Measurements from ENCODE around the gene HENMT1. TPM values are rescaled to one million over a fixed set of nuclear protein-coding genes. Genes with fewer than 3 reads are reported as not detected.
"Not testable (repeated sequence)": the region's sequence is repeated elsewhere in the genome, so short reads cannot be mapped to it uniquely, and the experiment has no call there.

Gene HENMT1
- total RNA-seq, 1 donor from 2014 or later, result 1.3 TPM

- DNase-seq (ENCODE audit: low read depth, low spot score), result no peak
Observed at GRCh38 chr1:108671143-108671542, 10.2 kb upstream of the HENMT1 start.

- no peak for DNase-seq (ENCODE audit: low read depth, low spot score)
Observed at GRCh38 chr1:108670131-108670773, 9.4 kb upstream of the HENMT1 start.

GRCh38 chr1:108669679-108670078 is 8.8 kb upstream of the HENMT1 start:
- DNase-seq (ENCODE audit: low read depth, low spot score), result no peak

GRCh38 chr1:108668777-108669176 is 7.9 kb upstream of the HENMT1 start:
- DNase-seq (ENCODE audit: low read depth, low spot score), result no peak

GRCh38 chr1:108667422-108667821 is 6.5 kb upstream of the HENMT1 start:
- DNase-seq (ENCODE audit: low read depth, low spot score), result not testable (repeated sequence)

GRCh38 chr1:108665771-108666170 is 4.9 kb upstream of the HENMT1 start:
- no peak for DNase-seq (ENCODE audit: low read depth, low spot score)

- DNase-seq (ENCODE audit: low read depth, low spot score), result no peak
Observed at GRCh38 chr1:108665067-108665466, 4.2 kb upstream of the HENMT1 start.

- DNase-seq (ENCODE audit: low read depth, low spot score), result no peak
Observed at GRCh38 chr1:108664481-108664880, 3.6 kb upstream of the HENMT1 start.

GRCh38 chr1:108663074-108663473 is 2.2 kb upstream of the HENMT1 start:
- no peak for DNase-seq (ENCODE audit: low read depth, low spot score)

GRCh38 chr1:108657356-108658080 is 3.4 kb downstream of the HENMT1 start:
- DNase-seq (ENCODE audit: low read depth, low spot score), result no peak

- DNase-seq (ENCODE audit: low read depth, low spot score), result no peak
Observed at GRCh38 chr1:108653431-108654105, 7.3 kb downstream of the HENMT1 start.

- no peak for DNase-seq (ENCODE audit: low read depth, low spot score)
Observed at GRCh38 chr1:108646648-108647269, 14.1 kb downstream of the HENMT1 start.

GRCh38 chr1:108646265-108646647 is 14.6 kb downstream of the HENMT1 start:
- DNase-seq (ENCODE audit: low read depth, low spot score), result no peak

- DNase-seq (ENCODE audit: low read depth, low spot score), result no peak
Observed at GRCh38 chr1:108645564-108646184, 15.2 kb downstream of the HENMT1 start.

GRCh38 chr1:108644984-108645383 is 15.9 kb downstream of the HENMT1 start:
- DNase-seq (ENCODE audit: low read depth, low spot score), result no peak

GRCh38 chr1:108643492-108644335 is 17.2 kb downstream of the HENMT1 start:
- DNase-seq (ENCODE audit: low read depth, low spot score), result peak; percentile 36

- not testable (repeated sequence) for DNase-seq (ENCODE audit: low read depth, low spot score)
Observed at GRCh38 chr1:108640863-108641262, 20.0 kb downstream of the HENMT1 start.

- DNase-seq (ENCODE audit: low read depth, low spot score), result no peak
Observed at GRCh38 chr1:108639899-108640560, 20.9 kb downstream of the HENMT1 start.

GRCh38 chr1:108636876-108637275 is 24.0 kb downstream of the HENMT1 start:
- DNase-seq (ENCODE audit: low read depth, low spot score), result no peak

GRCh38 chr1:108634521-108634920 is 26.4 kb downstream of the HENMT1 start:
- no peak for DNase-seq (ENCODE audit: low read depth, low spot score)

Data from pulmonary artery endothelial cell (primary cell).